ENCODE data around the gene CCR9. TPM values are rescaled to one million over a fixed set of nuclear protein-coding genes. Genes with fewer than 3 reads are reported as not detected.

The CCR9 gene
- total RNA-seq: under 1 TPM in 1 of 6 donors, not detected in 5; 0.12 TPM
- not detected for polyA plus RNA-seq

- WGBS, 2 donors: 76% methylated on average over 9 of the region's 9 CpGs
- TF ChIP-seq CTCF (IDR thresholded peaks at IDR 0.05): no peak
- H3K27ac ChIP-seq: no peak within 1 kb of the TSS
- H3K9me3 ChIP-seq: no peaks in the 10 kb centered on the region
- intact Hi-C loops (cut with DNase I): no loop called here
- DNase-seq: no peak
- ATAC-seq: no peak
- H3K4me1 ChIP-seq: no peaks in the 10 kb centered on the region
- no peak within 1 kb of the TSS for H3K4me3 ChIP-seq
- H3K36me3 ChIP-seq: no peaks in the 10 kb centered on the region
- no peaks in the 10 kb centered on the region for H3K27me3 ChIP-seq
- no peak for FAIRE-seq
Measured at GRCh38 chr3:45885979-45886705, at the start of gene CCR9. TSS of gene CCR9 (plus strand) at chr3:45886543. CDS start at chr3:45894934, 8,391 bp downstream.

GRCh38 chr3:45838466-45838865 is 47.9 kb upstream of the CCR9 start:
- Histone ChIP-seq H3K36me3 (peaks cover 0 to 21% (median 12%) of the 10 kb centered on the region in 3 donors), H3K9me3 (no peaks in the 10 kb centered on the region), H3K4me1 (peaks cover 0 to 7% (median 0%) of the 10 kb centered on the region in 3 donors), H3K27ac (no peak overlapping the region), H3K4me3 (no peak overlapping the region), H3K27me3 (no peaks in the 10 kb centered on the region)
- FAIRE-seq (no peak), DNase-seq (no peak), ATAC-seq (no peak)
- WGBS, 2 donors: 96 to 97% methylated on average over 1 of the region's 1 CpG
- intact Hi-C loops (cut with DNase I): no loop called here
- TF ChIP-seq CTCF (IDR thresholded peaks at IDR 0.05): no peak

GRCh38 chr3:45841420-45841756 is 45.0 kb upstream of the CCR9 start:
- 0 to 1% methylated on average over 15 of the region's 15 CpGs for WGBS, 2 donors

GRCh38 chr3:45841757-45842491 is 44.4 kb upstream of the CCR9 start, which contains the start of gene LZTFL1:
TSS of gene LZTFL1 (minus strand) at chr3:45842119. CDS start at chr3:45841991, 128 bp downstream.
- intact Hi-C loops (cut with DNase I): no loop called here
- 2 to 4% methylated on average over 48 to 49 of the region's 49 CpGs for WGBS, 2 donors
- peak; percentile 98 to 100 (median 100) for ATAC-seq
- FAIRE-seq: no peak
- H3K9me3 ChIP-seq: no peaks in the 10 kb centered on the region
- peak; percentile 82 to 95 (median 92) for DNase-seq
- H3K4me3 ChIP-seq: peak within 1 kb of the TSS; percentile 78 to 98 (median 95)
- H3K27me3 ChIP-seq: no peaks in the 10 kb centered on the region
- no peaks in the 10 kb centered on the region for H3K36me3 ChIP-seq
- peaks cover 0 to 7% (median 0%) of the 10 kb centered on the region in 3 donors for H3K4me1 ChIP-seq
- no peak for TF ChIP-seq CTCF (IDR thresholded peaks at IDR 0.05)
- peak within 1 kb of the TSS; percentile 43 to 62 (median 56) for H3K27ac ChIP-seq

More at GRCh38 chr3:45841420-45841756, 45.0 kb upstream of the CCR9 start:
- Histone ChIP-seq H3K4me1 (peaks cover 0 to 7% (median 0%) of the 10 kb centered on the region in 3 donors), H3K36me3 (no peaks in the 10 kb centered on the region), H3K27me3 (no peaks in the 10 kb centered on the region), H3K4me3 (peak overlapping the region; percentile 78 to 98 (median 95)), H3K9me3 (no peaks in the 10 kb centered on the region), H3K27ac (peak overlapping the region; percentile 43 to 62 (median 56))
- DNase-seq: peak in 1 of 6 donors; percentile 25
- intact Hi-C loops (cut with DNase I): no loop called here
- ATAC-seq: peak; percentile 33 to 67 (median 56)
- TF ChIP-seq CTCF (IDR thresholded peaks at IDR 0.05): no peak
- no peak for FAIRE-seq

All from pancreas (tissue), 10 donors.